ENCODE results near the gene NLRP5.
A peak's percentile ranks its signal among the peaks of the same experiment; 100 is the strongest.
"Not testable (repeated sequence)": the region's sequence is repeated elsewhere in the genome, so short reads cannot be mapped to it uniquely, and the experiment has no call there.

The NLRP5 gene

GRCh38 chr19:55986487-55986886 is at the start of gene NLRP5:
Gene NLRP5 (plus strand): TSS chr19:55986775.
- peak; percentile 21 for DNase-seq

GRCh38 chr19:55939206-55939605 is 47.4 kb upstream of the NLRP5 start:
- DNase-seq = no peak

DNA sequence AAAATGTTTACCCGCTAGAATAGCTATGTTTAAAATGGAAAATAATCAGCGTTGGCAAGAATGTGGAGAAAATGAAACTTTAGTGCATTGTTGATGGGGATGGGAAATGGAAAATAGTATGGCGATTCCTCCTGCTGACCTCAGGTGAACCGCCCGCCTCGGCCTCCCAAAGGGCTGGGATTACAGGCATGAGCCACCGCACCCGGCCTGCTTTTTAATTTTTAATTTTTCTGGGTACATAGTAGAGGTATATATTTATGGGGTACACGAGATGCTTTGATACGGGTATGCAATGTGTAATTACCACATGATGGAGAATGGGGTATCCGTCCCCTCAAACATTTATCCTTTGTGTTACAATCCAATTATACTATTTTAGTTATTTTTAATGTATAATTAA is 46.3 kb upstream of the NLRP5 start:
- DNase-seq = no peak

- no peak for DNase-seq
These were observed 39.0 kb upstream of the NLRP5 start, which contains the start of gene NLRP8 for GRCh38 chr19:55947532-55947931. Gene NLRP8 (plus strand): TSS chr19:55947832.

GRCh38 chr19:55950566-55950965 is 36.0 kb upstream of the NLRP5 start:
- DNase-seq = not testable (repeated sequence)

- DNase-seq = no peak
These were observed 30.1 kb upstream of the NLRP5 start for GRCh38 chr19:55956431-55956830.

DNA sequence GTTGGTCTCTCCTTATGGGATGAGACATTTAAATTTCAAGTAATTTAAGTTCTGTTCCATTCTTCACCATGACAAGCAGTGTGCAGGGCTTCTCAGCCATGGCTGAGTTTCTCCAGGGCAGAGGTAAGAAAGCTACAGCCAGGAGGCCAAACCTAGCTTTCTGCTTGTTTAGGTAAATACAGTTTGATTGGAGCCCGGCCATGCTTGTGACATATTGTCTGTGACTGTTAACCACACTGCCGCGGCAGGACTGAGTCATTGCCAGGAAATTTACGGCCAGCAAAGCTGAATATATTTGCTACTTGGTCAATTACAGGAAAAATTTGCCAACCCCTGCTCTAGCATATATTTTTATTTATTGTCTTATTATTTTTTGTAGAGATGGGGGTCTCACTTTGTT is 28.2 kb upstream of the NLRP5 start:
- DNase-seq = no peak

DNA sequence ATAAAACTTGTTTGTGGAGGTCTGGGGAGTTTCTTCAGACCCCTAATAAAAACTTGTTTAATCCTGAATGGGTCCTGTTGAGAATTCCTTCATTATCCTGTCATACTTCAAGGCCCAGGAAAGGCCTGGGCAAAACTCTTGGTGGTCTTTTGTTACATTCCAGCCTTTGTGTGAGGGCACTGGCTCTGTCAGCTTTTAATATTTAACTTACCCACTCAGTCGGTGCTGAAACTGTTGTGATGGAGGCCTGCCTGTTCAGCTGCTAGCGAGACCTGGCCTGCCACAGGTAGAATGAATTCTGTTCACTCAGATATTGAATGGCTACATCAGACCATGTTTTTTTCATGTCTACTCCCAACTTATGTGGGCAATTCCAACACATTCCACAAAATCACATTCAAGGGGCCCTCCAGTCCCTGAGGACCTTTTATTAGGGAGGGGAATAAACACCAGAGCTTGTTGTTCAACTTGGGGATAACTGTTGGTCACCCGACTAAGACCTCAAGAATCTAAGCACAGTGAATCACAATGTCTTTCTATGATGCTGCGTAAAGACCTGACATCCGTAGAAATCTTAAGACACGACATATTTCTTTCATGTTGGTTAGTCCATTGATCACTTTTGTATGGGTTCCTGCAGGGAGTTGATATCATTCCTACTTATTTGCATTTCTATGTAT is 26.4 kb upstream of the NLRP5 start:
- DNase-seq = no peak

DNA sequence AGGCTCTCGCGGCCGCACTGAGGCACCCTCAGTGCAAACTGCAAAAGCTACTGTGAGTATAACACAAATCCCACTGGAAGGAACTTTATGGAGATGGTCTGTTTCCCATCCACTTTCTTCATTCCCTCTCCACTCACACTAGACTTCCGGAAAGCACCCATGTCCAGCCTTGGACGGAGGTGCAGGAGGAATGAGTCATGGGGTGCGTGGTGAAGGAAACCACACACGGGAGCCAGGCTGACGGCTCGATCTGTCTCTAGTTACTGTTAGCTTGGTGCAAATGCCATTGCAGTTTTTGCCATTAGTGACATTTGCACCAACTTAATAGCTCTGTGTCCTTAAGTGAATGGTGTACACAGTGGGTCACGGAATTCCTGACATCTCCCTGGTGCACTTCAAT is 24.4 kb upstream of the NLRP5 start:
- no peak for DNase-seq

DNA sequence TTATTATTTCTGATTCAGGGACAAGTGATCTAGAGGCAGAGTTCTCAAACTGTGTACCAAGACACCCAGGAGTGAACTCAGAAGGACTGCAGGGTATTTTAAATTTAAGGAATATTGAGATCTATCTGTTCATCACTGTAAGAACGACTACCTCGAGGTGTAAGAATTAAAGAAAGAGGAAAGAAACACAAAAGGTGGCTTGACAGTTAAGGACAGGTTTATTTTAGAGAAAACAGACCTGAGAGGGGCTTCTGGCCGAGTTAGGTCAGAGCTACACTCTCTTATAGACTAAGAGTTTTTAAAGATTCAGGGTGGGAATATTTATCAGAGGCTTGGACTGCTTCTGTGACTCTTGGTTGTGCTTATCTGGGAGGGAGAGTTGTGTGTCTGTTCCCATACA is 12.6 kb upstream of the NLRP5 start:
- peak; percentile 6 for DNase-seq

GRCh38 chr19:55980415-55980814 is 6.2 kb upstream of the NLRP5 start:
- no peak for DNase-seq

DNA sequence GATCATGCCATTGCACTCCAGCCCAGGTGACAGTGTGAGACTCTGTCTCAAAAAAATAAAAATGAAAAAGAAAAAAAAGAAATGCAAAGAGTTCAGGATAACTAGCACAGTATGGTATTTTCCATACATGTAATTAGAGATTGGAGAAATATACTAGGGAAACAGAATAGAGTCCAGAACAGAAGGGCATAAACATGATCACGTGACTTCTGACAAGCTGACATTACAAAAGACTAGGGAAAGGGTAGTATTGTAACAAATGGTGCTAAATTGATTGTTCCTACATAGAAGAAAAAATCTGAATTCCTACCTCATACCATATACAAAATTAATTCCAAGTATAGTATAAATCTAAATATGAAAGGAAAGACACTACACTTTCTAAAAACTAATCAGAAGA is 1.3 kb upstream of the NLRP5 start:
- DNase-seq = no peak

DNA sequence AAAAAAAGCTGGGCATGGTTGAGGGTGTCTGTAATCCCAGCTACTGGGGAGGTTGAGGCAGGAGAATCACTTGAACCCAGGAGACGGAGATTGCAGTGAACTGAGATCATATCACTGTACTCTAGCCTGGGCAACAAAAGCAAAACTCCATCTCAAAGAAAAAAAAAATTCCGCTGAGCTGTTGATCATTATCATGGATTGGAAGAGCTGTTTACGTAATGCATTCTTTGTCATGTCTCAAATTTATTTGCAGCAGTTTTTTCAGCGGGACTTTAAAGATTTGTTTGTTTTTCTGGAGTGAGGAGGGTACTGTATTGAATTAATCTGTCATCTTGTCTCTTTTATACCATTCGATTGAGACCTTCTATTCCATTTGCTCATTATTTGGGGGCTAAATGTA is 4.3 kb downstream of the NLRP5 start:
- DNase-seq = no peak

DNA sequence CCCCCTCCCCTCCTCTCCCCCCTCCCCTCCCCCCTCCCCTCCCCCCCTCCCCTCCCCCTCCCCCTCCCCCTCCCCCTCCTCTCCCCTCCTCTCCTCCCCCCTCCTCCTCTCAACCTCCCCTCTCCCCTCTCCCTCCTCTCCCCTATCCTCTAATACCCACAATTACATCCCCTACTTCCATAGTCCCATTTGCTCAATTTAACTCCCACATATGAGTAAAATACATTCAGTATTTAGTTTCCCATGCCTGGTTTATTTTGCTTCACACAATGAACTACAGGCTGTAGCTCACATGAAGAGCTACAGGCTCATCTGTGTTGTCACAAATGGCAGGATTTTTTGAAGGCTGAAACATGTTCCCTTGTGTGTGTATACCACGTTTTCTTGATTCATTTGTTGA is 6.9 kb downstream of the NLRP5 start:
- DNase-seq = no peak

DNA sequence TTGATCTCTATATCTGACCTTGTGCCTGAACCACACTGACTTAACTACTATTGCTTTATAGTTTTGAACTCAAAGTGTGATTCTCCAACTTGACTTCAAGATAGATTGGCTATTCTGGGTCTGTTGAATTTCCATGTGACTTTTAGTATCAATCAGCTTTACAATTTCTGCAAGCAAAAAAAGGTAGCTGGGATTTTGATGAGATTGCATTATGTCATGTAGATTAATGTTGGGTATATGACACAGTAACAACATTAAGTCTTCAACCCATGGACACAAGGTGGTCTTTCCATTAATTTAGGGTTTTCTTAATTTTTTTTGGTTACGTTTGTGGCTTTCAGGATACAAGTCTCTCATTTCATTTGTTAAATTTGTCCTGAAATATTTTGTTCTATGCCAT is 28.2 kb downstream of the NLRP5 start:
- DNase-seq = no peak

DNA sequence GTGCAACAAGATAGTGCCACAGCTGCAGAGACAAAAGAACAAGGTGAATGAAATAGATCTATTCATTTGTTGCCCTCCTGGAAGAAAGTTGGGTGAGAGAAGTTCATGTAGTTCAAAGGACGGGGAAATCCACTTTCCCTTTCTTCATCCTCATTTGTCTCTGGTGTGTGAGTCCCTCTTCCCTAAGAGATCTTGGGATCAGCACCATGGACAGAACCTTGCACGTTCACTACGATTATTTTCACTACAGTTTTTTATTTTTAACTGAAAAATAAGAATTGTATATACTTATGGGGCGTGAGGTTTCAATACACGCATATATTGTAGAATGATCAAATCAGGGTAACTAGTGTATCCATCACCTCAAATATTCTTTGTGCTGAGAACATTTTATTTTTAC is 29.2 kb downstream of the NLRP5 start:
- DNase-seq = peak; percentile 25

DNA sequence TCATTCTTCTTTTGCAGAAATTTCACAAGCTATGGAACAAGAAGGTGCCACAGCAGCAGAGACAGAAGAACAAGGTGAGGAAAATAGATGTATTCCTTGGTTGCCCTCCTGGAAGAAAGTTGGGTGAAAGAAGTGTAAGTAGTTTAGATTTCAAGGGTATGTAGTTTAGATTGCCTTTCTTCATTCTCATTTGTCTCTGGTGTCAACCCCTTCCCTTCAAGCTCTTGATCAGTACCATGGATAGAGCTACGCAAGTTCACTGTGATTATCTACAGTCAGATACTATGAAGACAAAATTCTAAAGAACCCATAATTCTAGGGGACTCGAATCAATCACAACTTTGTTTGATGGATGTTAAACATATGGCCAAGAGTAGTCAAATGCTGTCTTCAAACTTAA is 32.8 kb downstream of the NLRP5 start:
- DNase-seq = not testable (repeated sequence)

- not testable (repeated sequence) for DNase-seq
These were observed 33.9 kb downstream of the NLRP5 start for GRCh38 chr19:56020355-56020975.

DNA sequence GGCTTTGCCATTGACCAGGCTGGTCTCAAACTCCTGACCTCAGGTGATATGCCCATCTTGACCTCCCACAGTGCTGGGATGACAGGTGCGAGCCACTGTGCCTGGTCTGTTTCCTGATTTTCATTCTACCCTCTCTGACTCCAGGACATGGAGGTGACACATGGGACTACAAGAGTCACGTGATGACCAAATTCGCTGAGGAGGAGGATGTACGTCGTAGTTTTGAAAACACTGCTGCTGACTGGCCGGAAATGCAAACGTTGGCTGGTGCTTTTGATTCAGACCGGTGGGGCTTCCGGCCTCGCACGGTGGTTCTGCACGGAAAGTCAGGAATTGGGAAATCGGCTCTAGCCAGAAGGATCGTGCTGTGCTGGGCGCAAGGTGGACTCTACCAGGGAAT is 40.2 kb downstream of the NLRP5 start:
- DNase-seq = no peak

DNA sequence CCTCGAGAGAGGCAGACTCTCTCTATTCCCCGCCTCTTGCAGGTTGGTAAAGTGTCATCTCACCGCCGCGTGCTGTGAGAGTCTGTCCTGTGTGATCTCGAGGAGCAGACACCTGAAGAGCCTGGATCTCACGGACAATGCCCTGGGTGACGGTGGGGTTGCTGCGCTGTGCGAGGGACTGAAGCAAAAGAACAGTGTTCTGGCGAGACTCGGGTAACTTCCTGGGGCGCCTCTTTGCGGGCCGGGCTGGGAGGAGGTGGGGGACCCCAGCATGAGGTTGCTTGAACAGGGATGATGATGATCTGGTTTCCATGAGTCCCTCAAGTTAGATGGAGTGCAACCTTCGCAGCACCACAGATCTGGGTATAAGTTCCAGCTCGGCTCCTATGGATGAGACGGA is 67.0 kb downstream of the NLRP5 start:
- DNase-seq = no peak

DNA sequence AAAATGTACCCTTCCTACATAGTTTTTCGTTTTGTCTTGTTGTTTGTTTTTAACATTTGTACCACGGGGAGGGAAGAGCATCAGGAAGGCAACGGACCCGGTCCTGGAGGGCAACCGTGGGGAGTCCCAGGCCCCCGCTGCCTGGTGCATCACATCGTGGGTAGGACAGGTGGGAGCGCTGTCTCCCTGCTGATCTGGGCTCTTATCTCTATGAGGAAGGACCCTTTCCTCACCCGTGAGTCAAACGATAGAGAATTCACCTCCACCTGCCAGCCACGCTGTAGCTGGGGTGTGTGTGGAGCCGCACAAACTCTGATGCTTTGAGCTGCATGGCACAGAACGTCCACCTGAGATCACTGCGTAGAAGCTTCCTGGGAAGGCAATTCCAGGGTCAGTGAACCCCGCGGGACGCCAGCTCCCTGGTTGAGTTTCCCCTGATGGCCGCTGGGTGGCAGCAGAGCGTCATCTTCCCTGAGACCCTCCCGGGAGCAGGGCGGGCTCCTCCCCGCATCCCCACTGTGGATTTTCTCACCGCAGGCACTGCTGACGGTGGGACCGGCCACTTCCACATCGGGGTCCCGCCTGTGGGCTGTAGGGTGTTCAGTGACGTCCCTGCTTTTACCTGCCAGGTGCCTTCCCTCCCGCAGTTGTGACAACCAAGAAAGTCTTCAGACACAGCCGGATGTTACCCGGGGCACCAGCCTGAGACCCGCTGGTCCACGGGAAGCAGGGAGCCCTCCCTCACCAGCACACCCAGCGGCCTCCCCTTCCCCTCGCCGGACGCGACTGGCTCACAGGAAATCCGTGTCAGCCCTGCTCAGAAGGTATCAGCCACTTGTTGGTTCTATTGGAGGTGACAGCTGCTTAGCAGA is 79.8 kb downstream of the NLRP5 start:
- DNase-seq = peak; percentile 72

DNA sequence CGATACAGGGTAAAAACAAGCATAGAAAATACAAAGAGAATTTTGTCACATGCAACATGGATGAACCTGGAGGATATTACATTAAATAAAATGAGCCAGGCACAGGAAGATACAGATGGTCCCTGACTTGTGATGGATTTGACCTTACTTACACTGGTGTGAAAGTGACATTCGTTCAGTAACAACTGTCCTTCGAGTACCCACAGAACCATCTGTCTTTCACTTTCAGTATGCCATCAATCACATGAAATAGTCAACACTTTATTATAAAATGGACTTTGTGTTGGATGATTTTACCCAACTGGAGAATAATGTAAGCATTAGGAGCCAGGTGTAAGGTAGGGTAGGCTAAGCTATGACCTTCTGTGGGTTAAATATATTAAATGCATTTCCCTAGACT is 83.1 kb downstream of the NLRP5 start:
- no peak for DNase-seq

GRCh38 chr19:56071151-56071550 is 84.6 kb downstream of the NLRP5 start:
- DNase-seq = peak; percentile 24

DNA sequence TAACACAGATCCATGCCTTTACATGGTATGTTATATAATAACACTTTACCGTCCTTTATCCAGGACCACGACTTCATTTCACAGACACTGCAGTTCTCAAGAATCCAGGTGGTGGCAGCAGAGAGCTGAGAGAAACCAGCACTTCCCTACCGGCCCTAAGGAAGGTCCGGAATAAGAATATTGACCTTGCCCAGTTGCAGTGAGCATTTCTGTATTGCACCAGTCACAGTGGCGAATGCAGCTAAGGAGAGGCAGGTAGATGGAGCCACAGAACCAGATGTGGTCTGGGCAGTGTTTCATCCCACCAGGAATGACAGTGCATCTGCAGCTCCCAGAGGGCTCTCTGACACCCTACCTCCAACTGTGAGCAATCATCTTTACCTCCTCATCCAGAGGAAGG is 89.9 kb downstream of the NLRP5 start:
- peak; percentile 77 for DNase-seq

All from DMS53 (cell line).